ENCODE data around the gene CCDC73.
"Not testable (repeated sequence)": the region's sequence is repeated elsewhere in the genome, so short reads cannot be mapped to it uniquely, and the experiment has no call there.

The CCDC73 gene

GRCh38 chr11:32704775-32705174 lies 89.7 kb downstream of the CCDC73 start:
- no peak for DNase-seq

GRCh38 chr11:32704261-32704660 lies 90.2 kb downstream of the CCDC73 start:
- DNase-seq: no peak

- peak; percentile 50 for DNase-seq
Measured at GRCh38 chr11:32701616-32702015, 92.8 kb downstream of the CCDC73 start.

GRCh38 chr11:32698579-32698978 lies 95.9 kb downstream of the CCDC73 start:
- no peak for DNase-seq

GRCh38 chr11:32671051-32671450 lies 123.4 kb downstream of the CCDC73 start:
- no peak for DNase-seq

- DNase-seq: no peak
Measured at GRCh38 chr11:32659672-32660071, 134.8 kb downstream of the CCDC73 start.

GRCh38 chr11:32658639-32659406 lies 135.6 kb downstream of the CCDC73 start:
- peak; percentile 30 for DNase-seq

GRCh38 chr11:32643526-32643925 lies 150.9 kb downstream of the CCDC73 start:
- no peak for DNase-seq

- no peak for DNase-seq
Measured at GRCh38 chr11:32641361-32641760, 153.1 kb downstream of the CCDC73 start.

- DNase-seq: no peak
Measured at GRCh38 chr11:32635819-32636218, 158.6 kb downstream of the CCDC73 start.

- DNase-seq: no peak
Measured at GRCh38 chr11:32630844-32631243, 163.6 kb downstream of the CCDC73 start.

GRCh38 chr11:32616903-32617302 lies 177.6 kb downstream of the CCDC73 start:
- no peak for DNase-seq

- no peak for DNase-seq
Measured at GRCh38 chr11:32615422-32615821, 179.0 kb downstream of the CCDC73 start.

GRCh38 chr11:32613500-32614151 lies 180.8 kb downstream of the CCDC73 start:
- no peak for DNase-seq

- no peak for DNase-seq
Measured at GRCh38 chr11:32610797-32611352, 183.6 kb downstream of the CCDC73 start.

- DNase-seq: not testable (repeated sequence)
Measured at GRCh38 chr11:32608826-32609225, 185.6 kb downstream of the CCDC73 start.

GRCh38 chr11:32606220-32606619 lies 188.2 kb downstream of the CCDC73 start:
- DNase-seq: no peak

- peak; percentile 13 for DNase-seq
Measured at GRCh38 chr11:32602657-32603415, 191.6 kb downstream of the CCDC73 start.

GRCh38 chr11:32597921-32598320 lies 196.5 kb downstream of the CCDC73 start:
- no peak for DNase-seq

GRCh38 chr11:32596114-32596513 lies 198.3 kb downstream of the CCDC73 start:
- DNase-seq: not testable (repeated sequence)

- peak; percentile 53 for DNase-seq
Measured at GRCh38 chr11:32594272-32594671, 200.2 kb downstream of the CCDC73 start.

- DNase-seq: peak; percentile 14
Measured at GRCh38 chr11:32586576-32587190, 207.8 kb downstream of the CCDC73 start.

GRCh38 chr11:32584921-32585320 lies 209.5 kb downstream of the CCDC73 start:
- DNase-seq: no peak

Measured in inflammatory macrophage treated with lipopolysaccharide for 4 hours (primary cell).